IPS-11a (cell line): ENCODE data around the gene TTC39A.

ENCODE experiments used
- H3K4me3 ChIP-seq: one replicate; pipeline ENCODE4 v1.5.1; 2013; ENCODE audit warnings: low read depth, low read length, control low read depth

The TTC39A gene

GRCh38 chr1:51330331-51331201 is at the start of gene TTC39A:
TTC39A (minus strand) TSS chr1:51330562; CDS start chr1:51330477, 85 bp downstream.
- peak within 1 kb of the TSS; percentile 43 for H3K4me3 ChIP-seq

- H3K4me3 ChIP-seq = no peak overlapping the region
Measured at GRCh38 chr1:51378871-51379270, 48.5 kb upstream of the TTC39A start.

GRCh38 chr1:51373898-51374297 is 43.5 kb upstream of the TTC39A start:
- H3K4me3 ChIP-seq = no peak overlapping the region

- H3K4me3 ChIP-seq = no peak overlapping the region
Measured at GRCh38 chr1:51372561-51372960, 42.2 kb upstream of the TTC39A start.

GRCh38 chr1:51369171-51369570 is 38.8 kb upstream of the TTC39A start:
- no peak overlapping the region for H3K4me3 ChIP-seq

GRCh38 chr1:51365774-51366173 is 35.4 kb upstream of the TTC39A start:
- H3K4me3 ChIP-seq = no peak overlapping the region

GRCh38 chr1:51359879-51360278 is 29.5 kb upstream of the TTC39A start:
- H3K4me3 ChIP-seq = no peak overlapping the region

GRCh38 chr1:51355382-51355781 is 25.0 kb upstream of the TTC39A start:
- H3K4me3 ChIP-seq = no peak overlapping the region

- H3K4me3 ChIP-seq = no peak overlapping the region
Measured at GRCh38 chr1:51354416-51354815, 24.1 kb upstream of the TTC39A start.

GRCh38 chr1:51351907-51352306 is 21.5 kb upstream of the TTC39A start:
- no peak overlapping the region for H3K4me3 ChIP-seq

GRCh38 chr1:51349862-51350261 is 19.5 kb upstream of the TTC39A start:
- no peak overlapping the region for H3K4me3 ChIP-seq

- no peak overlapping the region for H3K4me3 ChIP-seq
Measured at GRCh38 chr1:51348147-51348527, 17.8 kb upstream of the TTC39A start.

- no peak overlapping the region for H3K4me3 ChIP-seq
Measured at GRCh38 chr1:51347398-51348146, 17.2 kb upstream of the TTC39A start.

- H3K4me3 ChIP-seq = no peak overlapping the region
Measured at GRCh38 chr1:51346086-51346942, 16.0 kb upstream of the TTC39A start.

- H3K4me3 ChIP-seq = no peak overlapping the region
Measured at GRCh38 chr1:51345300-51345687, 14.9 kb upstream of the TTC39A start.

- H3K4me3 ChIP-seq = peak overlapping the region; percentile 37
Measured at GRCh38 chr1:51344602-51345299, 14.4 kb upstream of the TTC39A start.

GRCh38 chr1:51344276-51344601 is 13.9 kb upstream of the TTC39A start:
- peak overlapping the region; percentile 37 for H3K4me3 ChIP-seq

- H3K4me3 ChIP-seq = no peak overlapping the region
Measured at GRCh38 chr1:51343624-51344023, 13.3 kb upstream of the TTC39A start.

- H3K4me3 ChIP-seq = no peak overlapping the region
Measured at GRCh38 chr1:51342591-51343206, 12.3 kb upstream of the TTC39A start.

GRCh38 chr1:51341876-51342496 is 11.6 kb upstream of the TTC39A start:
- no peak overlapping the region for H3K4me3 ChIP-seq
